GM12873 (cell line): ENCODE data around the gene ECEL1.

Source experiments
- TF ChIP-seq, protein P1 (sequence below): IDR thresholded peaks from 2 replicates; pipeline ENCODE4 v1.5.1; 2012; ENCODE audit warnings: low read depth, mild to moderate bottlenecking, moderate library complexity, low read length, control low read depth; ENCODE audit not compliant: insufficient read depth; ENCODE audit errors: missing control alignments

Gene ECEL1

DNA sequence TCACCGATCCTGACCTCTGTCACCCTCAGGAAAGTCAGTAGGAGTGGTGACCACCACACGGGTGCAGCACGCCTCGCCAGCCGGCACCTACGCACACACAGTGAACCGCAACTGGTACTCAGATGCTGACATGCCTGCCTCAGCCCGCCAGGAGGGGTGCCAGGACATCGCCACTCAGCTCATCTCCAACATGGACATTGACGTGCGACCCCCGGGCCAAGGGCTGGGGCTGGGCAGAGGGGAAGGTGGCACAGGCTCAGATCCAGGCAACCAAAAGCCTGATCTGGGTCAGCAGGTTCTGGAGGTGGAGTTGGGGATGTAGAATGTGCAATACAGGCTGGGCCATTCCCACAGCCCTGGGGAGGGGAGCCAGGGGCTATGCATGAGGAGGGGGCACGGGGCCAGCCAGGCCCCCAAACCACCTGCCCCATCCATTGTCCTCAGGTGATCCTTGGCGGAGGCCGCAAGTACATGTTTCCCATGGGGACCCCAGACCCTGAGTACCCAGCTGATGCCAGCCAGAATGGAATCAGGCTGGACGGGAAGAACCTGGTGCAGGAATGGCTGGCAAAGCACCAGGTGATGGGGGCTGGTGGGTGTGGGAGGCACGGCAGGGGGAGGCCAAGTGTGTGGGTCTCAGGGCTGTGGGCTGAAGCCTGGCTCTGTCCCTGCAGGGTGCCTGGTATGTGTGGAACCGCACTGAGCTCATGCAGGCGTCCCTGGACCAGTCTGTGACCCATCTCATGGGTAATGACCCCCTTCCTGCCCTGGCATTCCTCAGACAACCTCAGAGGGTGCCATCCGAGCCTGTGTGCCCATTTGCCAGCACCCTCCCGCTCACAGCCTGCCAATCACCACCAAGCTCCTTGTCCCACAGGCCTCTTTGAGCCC, 30.3 kb downstream of the ECEL1 start:
- TF ChIP-seq, protein P1, sequence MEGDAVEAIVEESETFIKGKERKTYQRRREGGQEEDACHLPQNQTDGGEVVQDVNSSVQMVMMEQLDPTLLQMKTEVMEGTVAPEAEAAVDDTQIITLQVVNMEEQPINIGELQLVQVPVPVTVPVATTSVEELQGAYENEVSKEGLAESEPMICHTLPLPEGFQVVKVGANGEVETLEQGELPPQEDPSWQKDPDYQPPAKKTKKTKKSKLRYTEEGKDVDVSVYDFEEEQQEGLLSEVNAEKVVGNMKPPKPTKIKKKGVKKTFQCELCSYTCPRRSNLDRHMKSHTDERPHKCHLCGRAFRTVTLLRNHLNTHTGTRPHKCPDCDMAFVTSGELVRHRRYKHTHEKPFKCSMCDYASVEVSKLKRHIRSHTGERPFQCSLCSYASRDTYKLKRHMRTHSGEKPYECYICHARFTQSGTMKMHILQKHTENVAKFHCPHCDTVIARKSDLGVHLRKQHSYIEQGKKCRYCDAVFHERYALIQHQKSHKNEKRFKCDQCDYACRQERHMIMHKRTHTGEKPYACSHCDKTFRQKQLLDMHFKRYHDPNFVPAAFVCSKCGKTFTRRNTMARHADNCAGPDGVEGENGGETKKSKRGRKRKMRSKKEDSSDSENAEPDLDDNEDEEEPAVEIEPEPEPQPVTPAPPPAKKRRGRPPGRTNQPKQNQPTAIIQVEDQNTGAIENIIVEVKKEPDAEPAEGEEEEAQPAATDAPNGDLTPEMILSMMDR = no peak

DNA sequence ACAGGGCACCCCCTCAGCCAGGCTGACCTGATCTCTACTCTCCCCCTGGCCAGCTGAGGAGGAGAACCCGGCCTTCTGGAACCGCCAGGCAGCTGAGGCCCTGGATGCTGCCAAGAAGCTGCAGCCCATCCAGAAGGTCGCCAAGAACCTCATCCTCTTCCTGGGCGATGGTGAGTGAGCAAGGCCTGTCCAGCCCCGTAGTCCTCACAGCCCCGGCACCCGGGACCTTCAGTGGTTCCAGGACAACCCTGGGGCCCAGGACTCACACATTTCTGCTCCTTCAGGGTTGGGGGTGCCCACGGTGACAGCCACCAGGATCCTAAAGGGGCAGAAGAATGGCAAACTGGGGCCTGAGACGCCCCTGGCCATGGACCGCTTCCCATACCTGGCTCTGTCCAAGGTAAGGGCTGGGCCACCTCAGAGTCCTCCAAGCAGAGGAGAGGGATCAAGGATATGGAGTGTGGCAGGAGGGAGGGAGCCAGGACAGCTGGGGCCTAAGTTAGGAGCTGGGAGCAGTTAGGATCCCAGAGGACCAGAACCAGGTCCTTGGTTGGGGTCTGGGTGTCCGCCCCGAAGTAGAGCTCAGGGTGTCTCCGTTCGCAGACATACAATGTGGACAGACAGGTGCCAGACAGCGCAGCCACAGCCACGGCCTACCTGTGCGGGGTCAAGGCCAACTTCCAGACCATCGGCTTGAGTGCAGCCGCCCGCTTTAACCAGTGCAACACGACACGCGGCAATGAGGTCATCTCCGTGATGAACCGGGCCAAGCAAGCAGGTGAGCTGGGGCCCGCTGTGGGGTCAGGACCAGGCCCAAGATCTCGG, 31.1 kb downstream of the ECEL1 start:
- TF ChIP-seq, protein P1 = no peak

DNA sequence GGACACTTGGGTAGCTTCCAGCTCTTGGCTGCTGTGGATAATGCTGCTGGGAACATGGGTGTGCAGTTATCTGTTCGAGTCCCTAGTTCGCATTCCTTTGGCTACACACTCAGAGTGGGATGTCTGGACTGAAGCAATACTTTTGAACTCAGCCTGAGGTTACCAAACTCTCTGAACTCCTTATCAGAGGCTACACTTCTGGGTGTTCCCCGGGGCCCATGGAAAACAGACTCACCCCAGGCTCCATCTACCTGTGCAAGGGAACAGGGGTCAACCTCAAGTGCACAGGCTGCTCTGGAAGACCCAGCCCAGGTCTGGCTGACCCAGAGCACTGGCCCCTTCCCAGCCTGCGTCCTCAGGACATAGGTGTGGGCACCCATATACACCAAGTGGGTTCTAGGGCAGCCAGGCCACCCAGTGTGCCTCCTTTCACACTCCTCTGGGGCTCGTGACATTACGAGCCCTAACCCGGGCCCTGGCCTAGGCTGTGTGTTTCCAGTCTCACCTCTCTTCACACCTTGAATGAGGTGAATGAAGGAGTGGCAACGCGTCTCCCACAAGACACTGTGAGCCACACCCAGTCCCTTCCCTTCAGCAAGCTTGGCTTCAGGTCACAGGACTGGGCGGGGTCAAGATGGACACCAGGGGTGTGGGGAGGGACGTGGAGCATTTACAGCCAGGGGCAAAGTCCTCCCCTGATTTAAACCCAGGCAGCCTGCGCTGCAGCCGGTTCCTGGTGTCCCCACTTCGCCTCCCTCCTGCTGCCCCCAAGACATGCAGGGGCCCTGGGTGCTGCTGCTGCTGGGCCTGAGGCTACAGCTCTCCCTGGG, 32.0 kb downstream of the ECEL1 start, which contains the start of gene ALPI:
ALPI (plus strand) TSS at position 728 of the 830 bp plus-strand sequence; CDS start at position 775, 47 bp downstream.
- TF ChIP-seq, protein P1 = no peak

DNA sequence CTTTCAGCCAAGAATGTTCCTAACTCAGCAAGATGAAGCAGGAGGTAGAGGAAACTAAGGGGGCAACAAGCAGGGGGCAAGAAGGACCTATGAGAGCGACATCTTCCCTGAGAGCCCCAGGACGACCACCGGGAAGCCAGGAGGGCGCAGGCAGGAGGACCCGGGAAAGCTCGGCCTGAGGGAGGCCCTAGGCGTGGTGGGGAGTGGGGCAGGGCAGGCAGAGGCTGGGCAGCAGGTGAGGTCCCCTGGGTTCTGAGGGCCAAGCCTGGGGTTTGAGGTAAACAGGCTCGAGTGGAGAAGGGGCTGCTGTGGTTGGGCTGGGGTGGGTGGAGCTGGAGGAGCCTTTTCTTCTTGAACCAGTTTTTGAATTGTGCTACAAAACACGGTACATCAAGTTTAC, 33.0 kb downstream of the ECEL1 start:
- TF ChIP-seq, protein P1 = no peak

DNA sequence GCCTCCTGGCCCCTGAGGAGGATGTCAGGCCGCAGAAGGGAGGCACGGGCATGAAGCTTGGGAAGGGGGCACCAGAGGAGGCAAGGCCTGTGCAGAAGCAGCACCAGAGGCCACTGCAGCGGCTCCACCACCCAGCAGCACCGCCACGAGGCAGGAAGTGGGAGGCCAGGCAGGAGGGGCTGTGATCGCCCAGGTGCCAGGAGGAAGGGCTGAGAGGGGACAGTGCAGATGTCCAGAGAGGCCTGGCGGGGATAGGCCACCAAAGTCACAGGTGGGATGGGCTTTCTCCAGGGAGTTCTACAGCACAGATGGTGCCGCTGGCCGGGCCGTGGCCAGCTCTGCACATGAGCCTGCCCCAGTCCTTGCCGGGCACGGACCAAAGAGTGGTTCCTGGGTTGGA, 37.7 kb downstream of the ECEL1 start:
- TF ChIP-seq, protein P1 = no peak

DNA sequence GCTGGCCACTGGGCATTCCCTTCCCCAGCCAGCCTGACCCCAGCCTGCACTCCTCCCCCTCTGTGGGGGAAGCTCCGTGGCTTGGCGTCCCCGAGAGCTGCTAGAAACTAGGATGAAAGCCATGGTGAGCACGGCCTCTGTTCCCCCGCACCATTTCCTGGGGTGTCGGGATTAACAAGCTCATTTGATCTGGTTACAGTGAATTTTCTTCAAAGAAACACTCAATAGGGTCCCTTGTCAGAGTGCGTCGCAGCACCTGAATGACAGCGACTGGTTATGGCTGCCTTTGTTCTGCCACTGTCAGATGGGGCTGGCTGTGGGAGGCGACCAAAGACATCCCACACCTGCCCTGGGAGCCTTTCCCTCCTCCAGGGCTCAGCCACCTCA, 39.3 kb downstream of the ECEL1 start:
- TF ChIP-seq, protein P1 = no peak
